IPS-15b (cell line): ENCODE measurements around the gene MRPL34.

Experiments
- H3K27me3 ChIP-seq: one replicate; pipeline ENCODE4 v1.6.1; 2013; ENCODE audit warnings: low read length; ENCODE audit not compliant: control insufficient read depth, insufficient read depth
- H3K36me3 ChIP-seq: one replicate; pipeline ENCODE4 v1.6.1; 2013; ENCODE audit warnings: low read length; ENCODE audit not compliant: control insufficient read depth, insufficient read depth
- H3K4me1 ChIP-seq: one replicate; pipeline ENCODE4 v1.6.1; 2013; ENCODE audit warnings: mild to moderate bottlenecking, low read length; ENCODE audit not compliant: control insufficient read depth, insufficient read depth
- H3K4me3 ChIP-seq: one replicate; pipeline ENCODE4 v1.5.1; 2013; ENCODE audit warnings: low read depth, low read length
- H3K9ac ChIP-seq: one replicate; pipeline ENCODE4 v1.6.1; 2013; ENCODE audit warnings: low read depth, mild to moderate bottlenecking, low read length
- H3K9me3 ChIP-seq: one replicate; pipeline ENCODE4 v1.6.1; 2013; ENCODE audit warnings: mild to moderate bottlenecking, low read length; ENCODE audit not compliant: control insufficient read depth, insufficient read depth

Gene MRPL34

DNA sequence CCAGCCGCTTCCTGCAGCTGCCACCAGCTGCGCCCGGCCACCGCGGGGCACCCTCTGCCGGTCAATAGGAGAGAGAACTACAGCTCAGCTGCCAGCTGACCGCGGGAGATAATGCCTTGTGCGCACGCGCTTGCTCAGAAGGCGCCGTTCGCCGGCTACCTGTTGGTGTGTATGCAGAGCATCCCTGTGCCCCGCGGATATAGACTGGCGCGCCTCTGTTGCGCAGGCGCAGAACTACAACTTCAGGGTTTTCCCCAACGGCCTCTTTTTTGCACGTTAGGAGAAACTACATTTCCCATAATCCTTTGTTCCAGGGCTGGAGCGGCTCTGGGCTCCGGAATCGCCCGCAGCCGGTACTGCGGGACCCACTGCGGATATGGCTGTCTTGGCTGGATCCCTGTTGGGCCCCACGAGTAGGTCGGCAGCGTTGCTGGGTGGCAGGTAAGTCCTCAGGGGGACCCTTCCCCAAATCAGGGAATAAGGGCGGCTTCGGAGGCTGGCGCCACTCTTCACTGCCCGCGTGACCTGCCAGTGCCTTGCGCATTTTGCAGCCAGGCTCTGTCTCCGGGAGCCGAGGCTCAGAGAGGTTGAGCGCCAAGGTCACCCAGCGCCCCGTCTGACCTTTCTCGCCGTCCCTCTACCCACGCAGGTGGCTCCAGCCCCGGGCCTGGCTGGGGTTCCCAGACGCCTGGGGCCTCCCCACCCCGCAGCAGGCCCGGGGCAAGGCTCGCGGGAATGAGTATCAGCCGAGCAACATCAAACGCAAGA lies at the start of gene MRPL34:
Gene MRPL34 (plus strand): TSS at position 356 of the 768 bp plus-strand sequence. CDS start 21 bp downstream, at position 377.
- Histone ChIP-seq H3K4me3 (peak within 1 kb of the TSS; percentile 92), H3K4me1 (peaks cover 10% of the 10 kb centered on the region), H3K9me3 (no peaks in the 10 kb centered on the region), H3K36me3 (peaks cover 6% of the 10 kb centered on the region), H3K9ac (peak within 1 kb of the TSS; percentile 82), H3K27me3 (no peaks in the 10 kb centered on the region)

DNA sequence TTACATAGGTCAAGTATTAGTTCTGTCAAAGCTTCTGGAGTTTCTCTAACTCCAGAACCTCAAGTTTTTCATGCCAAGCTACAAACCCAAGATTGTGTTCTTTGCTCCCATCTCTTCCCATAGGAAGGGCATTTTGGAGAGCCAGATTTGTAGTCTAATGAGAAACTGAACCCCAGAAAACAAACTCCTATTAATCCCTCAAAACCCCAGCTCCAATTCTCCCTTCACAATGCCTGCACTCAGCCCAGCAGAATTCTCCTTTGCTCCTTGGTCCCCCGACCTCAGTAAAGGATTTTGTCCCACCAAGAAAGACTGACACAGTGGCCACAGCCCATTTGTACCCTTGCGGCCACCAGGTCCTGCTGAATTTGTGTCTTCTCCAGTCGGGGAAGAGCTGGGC lies 49.5 kb upstream of the MRPL34 start:
- Histone ChIP-seq H3K4me1 (no peaks in the 10 kb centered on the region), H3K4me3 (no peak overlapping the region), H3K27me3 (no peaks in the 10 kb centered on the region), H3K9me3 (no peaks in the 10 kb centered on the region), H3K36me3 (peaks cover 7% of the 10 kb centered on the region), H3K9ac (no peak overlapping the region)

DNA sequence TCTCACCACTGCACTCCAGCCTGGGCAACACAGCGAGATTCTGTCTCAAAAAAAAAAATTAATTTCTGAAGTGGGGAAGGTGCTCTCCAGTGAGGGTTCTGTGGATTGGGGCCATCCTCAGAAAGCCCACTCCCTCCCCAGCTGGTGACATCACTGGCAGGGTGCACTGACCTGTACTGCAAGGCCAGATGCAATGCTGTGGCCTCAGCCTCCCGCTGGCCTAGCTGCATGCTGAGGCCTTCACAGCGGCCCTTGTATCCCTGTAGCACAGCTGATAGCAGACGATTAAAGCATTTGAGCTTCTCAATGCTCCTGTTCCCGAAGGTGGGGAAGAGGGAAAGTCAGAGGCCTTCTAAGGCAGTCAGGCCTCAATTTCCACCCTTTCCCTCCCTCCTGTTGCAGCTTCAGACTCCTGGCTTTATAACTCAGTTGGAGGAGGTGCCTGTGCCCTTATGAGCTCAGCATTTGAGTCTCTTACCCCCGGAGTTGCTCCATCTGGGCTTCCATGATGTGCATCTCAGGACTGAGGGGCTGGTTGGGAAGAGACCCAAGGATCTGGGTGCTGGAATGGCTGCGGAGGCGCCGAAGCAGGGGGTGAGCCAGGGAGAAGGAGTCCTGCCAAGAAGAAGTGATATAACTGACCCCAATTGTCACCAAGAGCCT lies 46.4 kb upstream of the MRPL34 start:
- Histone ChIP-seq H3K36me3 (peaks cover 2% of the 10 kb centered on the region), H3K27me3 (no peaks in the 10 kb centered on the region), H3K9me3 (no peaks in the 10 kb centered on the region), H3K9ac (no peak overlapping the region), H3K4me3 (no peak overlapping the region), H3K4me1 (peaks cover under 1% of the 10 kb centered on the region)

DNA sequence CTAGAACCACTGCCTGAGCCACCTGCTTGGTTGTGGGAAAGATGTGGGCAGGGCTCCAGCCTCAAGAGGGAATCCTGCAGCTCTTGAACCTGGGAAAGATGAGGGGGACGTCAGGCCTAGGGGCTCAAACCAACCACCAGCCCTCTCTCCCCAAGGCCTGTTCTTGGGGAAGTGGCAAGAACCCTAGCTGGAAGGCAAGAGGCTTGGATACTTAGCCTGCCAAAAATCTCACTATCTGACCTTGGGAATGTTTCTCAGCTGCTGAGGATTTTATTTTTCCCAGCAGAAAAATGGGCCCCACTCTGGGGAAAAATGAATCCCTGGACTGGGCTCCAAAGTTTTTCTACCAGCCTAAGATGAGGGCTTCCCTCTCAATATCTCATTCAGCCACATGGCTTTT lies 45.7 kb upstream of the MRPL34 start:
- peaks cover 2% of the 10 kb centered on the region for H3K36me3 ChIP-seq
- H3K4me1 ChIP-seq, result peaks cover 6% of the 10 kb centered on the region

DNA sequence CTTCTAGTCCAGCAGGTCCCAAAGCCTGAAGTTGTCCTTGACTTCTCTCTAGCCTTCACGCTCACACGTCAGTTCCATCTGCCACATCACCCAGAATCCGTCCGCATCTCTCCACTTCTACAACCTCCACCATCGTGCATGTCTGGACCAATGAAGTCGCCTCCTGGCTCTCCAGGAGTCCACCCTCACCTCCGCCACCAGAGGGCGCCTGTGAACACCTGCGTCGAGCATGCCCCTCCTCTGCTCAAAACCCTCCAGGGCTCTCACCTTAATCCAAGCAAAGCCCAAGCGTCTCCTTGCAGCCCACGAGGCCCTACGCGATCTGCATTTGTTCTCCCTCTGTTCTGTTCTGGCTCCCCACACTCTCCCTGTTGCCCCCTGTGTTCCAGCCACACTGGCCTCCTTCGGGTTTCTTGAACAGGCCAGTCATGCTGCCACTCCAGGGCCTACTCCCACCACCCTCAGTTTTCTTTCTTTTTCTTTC lies 44.8 kb upstream of the MRPL34 start:
- H3K27me3 ChIP-seq, result no peaks in the 10 kb centered on the region
- peaks cover 9% of the 10 kb centered on the region for H3K4me1 ChIP-seq
- H3K9me3 ChIP-seq, result no peaks in the 10 kb centered on the region
- H3K36me3 ChIP-seq, result peaks cover 2% of the 10 kb centered on the region
- no peak overlapping the region for H3K9ac ChIP-seq
- no peak overlapping the region for H3K4me3 ChIP-seq

More for the DNA sequence above, 45.7 kb upstream of the MRPL34 start:
- H3K9me3 ChIP-seq, result no peaks in the 10 kb centered on the region
- H3K4me3 ChIP-seq, result no peak overlapping the region
- H3K9ac ChIP-seq, result no peak overlapping the region
- H3K27me3 ChIP-seq, result no peaks in the 10 kb centered on the region

DNA sequence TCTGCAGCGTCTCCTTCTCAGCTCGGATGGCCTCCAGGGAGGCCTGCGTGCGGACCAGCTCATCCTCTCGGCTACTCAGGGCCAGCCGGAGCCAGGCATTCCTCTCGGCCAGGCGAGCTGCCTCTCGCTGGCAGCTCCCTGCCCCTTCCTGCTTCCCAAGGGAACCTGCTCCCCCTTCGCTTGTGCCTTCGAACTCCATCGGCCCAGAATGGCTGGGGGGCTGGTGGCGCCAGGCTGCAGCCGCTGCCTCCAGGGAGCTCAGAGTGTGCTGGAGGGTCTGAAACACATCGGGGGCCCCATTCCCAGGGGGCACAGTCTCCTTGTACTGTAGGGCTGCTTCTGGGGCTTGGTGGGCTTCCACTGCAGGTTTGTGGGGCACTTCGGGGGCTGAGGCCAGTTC lies 43.1 kb upstream of the MRPL34 start:
- H3K9me3 ChIP-seq, result no peaks in the 10 kb centered on the region
- no peaks in the 10 kb centered on the region for H3K27me3 ChIP-seq
- peaks cover 2% of the 10 kb centered on the region for H3K36me3 ChIP-seq
- no peak overlapping the region for H3K9ac ChIP-seq
- peaks cover 9% of the 10 kb centered on the region for H3K4me1 ChIP-seq
- no peak overlapping the region for H3K4me3 ChIP-seq

DNA sequence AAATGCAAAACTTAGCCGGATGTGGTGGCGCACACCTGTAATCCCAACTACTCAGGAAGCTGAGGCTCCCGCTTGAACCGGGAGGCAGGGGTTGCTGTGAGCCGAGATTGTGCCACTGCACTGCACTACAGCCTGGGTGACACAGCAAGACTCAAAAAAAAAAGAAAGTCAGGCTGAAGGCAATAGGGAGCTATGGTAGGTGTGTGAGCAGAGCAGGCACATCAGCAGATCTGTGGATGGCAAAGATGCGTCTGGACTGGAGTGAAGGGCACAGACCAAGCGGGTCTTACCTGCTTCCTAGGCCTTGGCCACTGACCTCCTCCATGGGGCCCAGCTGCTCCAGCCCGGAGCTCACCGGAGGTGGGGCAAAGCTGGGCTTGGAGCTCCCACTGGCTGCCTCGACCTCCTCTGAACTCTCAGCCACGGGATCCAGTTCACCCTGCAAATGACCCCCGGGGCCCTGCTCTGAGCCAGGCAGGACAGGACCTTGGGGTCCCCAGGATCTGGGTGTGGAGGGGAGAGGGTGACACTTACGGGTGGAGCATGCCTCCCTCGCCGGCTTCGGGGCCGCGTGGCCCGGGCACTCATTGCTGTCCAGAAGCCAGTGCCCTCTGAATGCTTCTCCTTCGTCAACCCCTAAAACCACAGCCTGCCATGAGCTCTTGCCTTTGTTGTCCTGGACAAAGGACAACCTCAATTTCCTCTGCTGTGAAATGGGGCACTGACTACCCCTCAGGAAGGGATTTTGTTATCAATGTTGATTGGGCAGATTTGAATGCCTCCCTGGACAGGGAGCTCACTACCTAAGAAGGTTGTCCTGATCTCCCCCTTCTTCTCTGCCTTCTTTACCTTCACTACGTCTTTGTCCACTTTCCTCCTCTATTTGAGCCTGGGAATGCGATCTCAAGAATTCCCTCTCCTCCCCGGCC lies 41.7 kb upstream of the MRPL34 start:
- Histone ChIP-seq H3K36me3 (peaks cover 2% of the 10 kb centered on the region), H3K4me1 (peaks cover 9% of the 10 kb centered on the region), H3K9me3 (no peaks in the 10 kb centered on the region), H3K27me3 (no peaks in the 10 kb centered on the region), H3K9ac (peak overlapping the region; percentile 49), H3K4me3 (no peak overlapping the region)

DNA sequence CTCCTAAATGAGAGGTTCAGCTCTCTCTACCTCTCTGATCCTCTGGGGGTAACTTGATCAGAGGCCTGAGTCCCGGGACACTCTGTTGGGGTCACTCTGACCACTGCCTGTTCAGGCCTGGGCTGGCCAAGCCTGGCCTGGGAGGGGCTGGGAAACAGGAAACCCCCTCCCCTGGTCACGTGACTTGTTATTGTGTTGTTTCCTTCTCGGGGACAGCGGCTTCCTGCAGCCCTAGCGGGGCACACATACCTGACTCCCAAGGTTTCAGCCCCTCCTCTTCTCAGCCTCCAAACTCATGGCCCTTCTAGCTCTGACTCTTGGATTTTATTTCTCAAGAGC lies 41.1 kb upstream of the MRPL34 start, which contains the start of gene USHBP1:
Gene USHBP1 (minus strand): TSS at position 105 of the 339 bp plus-strand sequence. CDS start 446 bp downstream, outside the sequence.
- peaks cover 9% of the 10 kb centered on the region for H3K4me1 ChIP-seq
- no peaks in the 10 kb centered on the region for H3K27me3 ChIP-seq
- peaks cover 3% of the 10 kb centered on the region for H3K36me3 ChIP-seq
- H3K4me3 ChIP-seq, result peak within 1 kb of the TSS; percentile 13
- H3K9ac ChIP-seq, result peak within 1 kb of the TSS; percentile 49
- no peaks in the 10 kb centered on the region for H3K9me3 ChIP-seq

DNA sequence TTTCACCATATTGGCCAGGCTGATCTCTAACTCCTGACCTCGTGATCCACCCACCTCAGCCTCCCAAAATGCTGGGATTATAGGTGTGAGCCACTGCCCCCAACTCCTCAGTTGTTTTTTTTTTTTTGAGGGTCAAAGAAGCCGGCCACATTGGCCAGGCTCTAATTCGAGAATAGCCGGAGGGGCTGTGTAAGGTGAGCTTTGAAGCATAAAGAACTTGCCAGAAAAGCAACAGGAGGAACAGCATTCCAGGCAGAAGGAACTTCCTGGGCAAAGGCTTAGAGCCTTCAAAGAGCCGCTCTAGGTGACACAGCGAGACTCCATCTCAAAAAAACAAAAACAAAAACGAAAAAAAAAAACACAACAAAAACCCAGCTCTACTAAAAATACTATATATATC lies 39.6 kb upstream of the MRPL34 start:
- no peak overlapping the region for H3K9ac ChIP-seq
- no peak overlapping the region for H3K4me3 ChIP-seq
- H3K36me3 ChIP-seq, result peaks cover 7% of the 10 kb centered on the region
- H3K9me3 ChIP-seq, result no peaks in the 10 kb centered on the region
- H3K4me1 ChIP-seq, result peaks cover 9% of the 10 kb centered on the region
- no peaks in the 10 kb centered on the region for H3K27me3 ChIP-seq

DNA sequence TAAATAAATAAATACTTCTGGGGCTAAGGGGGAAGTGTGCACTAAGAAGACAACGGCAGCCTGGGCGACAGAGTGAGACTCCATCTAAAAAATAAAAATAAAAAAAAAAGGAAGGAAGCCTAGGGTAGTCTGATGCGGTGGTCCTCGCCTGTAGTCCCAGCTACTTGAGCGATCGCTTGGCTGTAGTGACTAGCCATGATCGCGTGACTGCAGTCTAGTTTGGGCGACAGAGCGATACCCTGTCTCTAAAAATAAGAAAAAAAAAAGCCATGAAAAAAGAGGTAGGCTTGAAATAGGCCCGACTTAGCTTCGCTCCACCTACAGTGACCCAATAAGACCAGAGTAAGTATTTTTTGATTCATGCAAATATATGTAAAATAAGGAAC lies 39.1 kb upstream of the MRPL34 start:
- no peaks in the 10 kb centered on the region for H3K9me3 ChIP-seq
- no peak overlapping the region for H3K9ac ChIP-seq
- peaks cover 9% of the 10 kb centered on the region for H3K4me1 ChIP-seq
- no peak overlapping the region for H3K4me3 ChIP-seq
- peaks cover 12% of the 10 kb centered on the region for H3K36me3 ChIP-seq
- H3K27me3 ChIP-seq, result no peaks in the 10 kb centered on the region

DNA sequence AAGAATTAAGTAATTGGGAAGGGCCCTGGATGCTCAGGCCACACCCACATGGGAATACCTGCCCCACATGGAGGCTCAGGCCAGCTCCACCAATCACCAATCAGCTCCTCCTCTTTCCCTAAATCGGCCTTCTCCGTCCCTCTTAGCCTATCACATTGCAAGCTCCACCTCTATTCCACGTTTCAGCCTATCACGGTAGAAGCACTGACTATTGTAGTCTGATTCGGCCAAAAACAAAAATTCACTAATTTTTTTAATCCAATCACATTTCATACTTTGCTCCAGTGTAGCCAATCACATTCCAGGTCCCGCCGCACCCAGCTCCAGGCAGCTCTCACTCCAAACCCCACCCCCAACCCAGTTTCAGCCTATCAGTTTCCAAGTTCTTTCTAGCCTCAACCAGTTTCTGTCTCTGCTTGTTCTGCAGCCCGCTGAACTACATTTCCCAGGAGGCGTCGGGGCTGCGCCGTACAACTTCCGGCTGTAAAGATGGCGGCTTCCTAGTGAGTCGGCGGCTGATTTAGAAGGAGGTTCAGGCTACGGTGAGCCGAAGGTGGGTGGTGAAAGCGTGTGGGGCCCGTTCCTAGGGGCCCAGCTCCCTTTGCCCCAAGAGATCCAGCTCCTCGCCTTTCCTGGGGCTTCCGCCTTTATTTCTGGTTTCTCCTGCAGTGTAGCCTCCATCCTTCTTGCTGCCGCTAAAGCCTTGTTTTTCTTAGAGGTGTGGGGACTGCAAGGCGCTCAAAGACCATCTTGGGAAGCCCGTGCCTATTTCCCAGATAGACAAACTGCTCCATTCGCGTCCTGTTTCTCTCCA lies 38.5 kb upstream of the MRPL34 start, which contains the start of gene BABAM1:
Gene BABAM1 (plus strand): TSS at position 469 of the 814 bp plus-strand sequence. CDS start 1,364 bp downstream, outside the sequence.
- Histone ChIP-seq H3K27me3 (no peaks in the 10 kb centered on the region), H3K9me3 (no peaks in the 10 kb centered on the region), H3K36me3 (peaks cover 13% of the 10 kb centered on the region), H3K9ac (peak within 1 kb of the TSS; percentile 82), H3K4me3 (peak within 1 kb of the TSS; percentile 93), H3K4me1 (peaks cover 9% of the 10 kb centered on the region)
